Neural crest cell (in vitro differentiated cells): Measurements from ENCODE around the gene GPC6. TPM values are rescaled to one million over a fixed set of nuclear protein-coding genes. Genes with fewer than 3 reads are reported as not detected.

ENCODE experiments used
- DNase-seq: peaks from one replicate; pipeline ENCODE4 v3.0.0; 2021; ENCODE audit warnings: low read depth, mixed read lengths, low spot score
- H3K27ac Mint-ChIP-seq: one replicate; pipeline ENCODE4 v1.8.0; 2021; ENCODE audit warnings: mild to moderate bottlenecking, mixed read lengths; ENCODE audit not compliant: unreplicated experiment
- H3K27me3 Mint-ChIP-seq: 2 replicates; pipeline ENCODE4 v1.8.0; 2021; ENCODE audit warnings: low read depth, mild to moderate bottlenecking, mixed read lengths
- H3K36me3 Mint-ChIP-seq: 2 replicates; pipeline ENCODE4 v1.8.0; 2021; ENCODE audit warnings: low read depth, mild to moderate bottlenecking, mixed read lengths
- H3K4me1 Mint-ChIP-seq: 2 replicates; pipeline ENCODE4 v1.8.0; 2021; ENCODE audit warnings: mixed read lengths
- H3K4me3 Mint-ChIP-seq: one replicate; pipeline ENCODE4 v1.8.0; 2021; ENCODE audit warnings: mild to moderate bottlenecking, mixed read lengths
- H3K9me3 Mint-ChIP-seq: 2 replicates; pipeline ENCODE4 v1.8.0; 2021; ENCODE audit warnings: mixed read lengths
- CTCF ChIP-seq: fragments of 200-600 bp; sonication (generic); conservative IDR thresholded peaks from 2 replicates; pipeline ENCODE4 v1.5.0; 2021; ENCODE audit warnings: antibody characterized with exemption, mild to moderate bottlenecking
- total RNA-seq: library from RNA; stranded (reverse); gene quantifications from 2 replicates; pipeline ENCODE4 v1.2.1, GENCODE V29; 2021

GPC6 gene
- total RNA-seq, 1 donor from 2014 or later: 13.4 TPM

- Mint-ChIP-seq H3K4me1 (peaks cover 33% of the 10 kb centered on the region), H3K4me3 (no peak overlapping the region), H3K27me3 (no peaks in the 10 kb centered on the region), H3K36me3 (no peaks in the 10 kb centered on the region), H3K27ac (no peak overlapping the region), H3K9me3 (peaks cover 4% of the 10 kb centered on the region)
- no peak for TF ChIP-seq CTCF
- DNase-seq: no peak
Measured at GRCh38 chr13:93806861-93807260, 580.3 kb downstream of the GPC6 start.

DNA sequence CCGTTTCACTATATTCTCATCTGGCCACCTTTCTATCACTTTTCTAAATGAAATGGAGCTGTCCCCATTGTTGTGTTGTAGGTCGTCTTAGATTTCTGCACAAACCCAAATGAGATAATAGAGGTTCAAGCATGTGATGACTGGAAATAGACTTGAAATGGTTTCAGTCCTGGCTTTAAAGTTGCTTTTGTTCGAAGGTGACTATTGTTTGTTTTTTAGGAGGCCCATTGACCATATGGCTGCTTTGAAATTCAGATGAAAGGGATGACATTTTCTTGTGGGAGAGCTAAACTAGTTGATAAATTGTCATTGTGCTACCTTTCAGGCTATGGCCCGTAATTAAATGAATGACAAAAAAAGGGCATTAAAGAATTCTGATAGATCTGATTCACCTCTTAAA is 583.7 kb downstream of the GPC6 start:
- Mint-ChIP-seq H3K9me3 (peaks cover 2% of the 10 kb centered on the region), H3K4me1 (peaks cover 34% of the 10 kb centered on the region), H3K4me3 (peak overlapping the region; percentile 56), H3K27ac (peak overlapping the region; percentile 58), H3K27me3 (no peaks in the 10 kb centered on the region), H3K36me3 (no peaks in the 10 kb centered on the region)
- no peak for TF ChIP-seq CTCF
- no peak for DNase-seq

GRCh38 chr13:93811071-93811737 is 584.6 kb downstream of the GPC6 start:
- TF ChIP-seq CTCF: no peak
- peaks cover 34% of the 10 kb centered on the region for H3K4me1 Mint-ChIP-seq
- peaks cover 2% of the 10 kb centered on the region for H3K9me3 Mint-ChIP-seq
- H3K27me3 Mint-ChIP-seq: no peaks in the 10 kb centered on the region
- no peaks in the 10 kb centered on the region for H3K36me3 Mint-ChIP-seq
- no peak overlapping the region for H3K4me3 Mint-ChIP-seq
- no peak for DNase-seq
- H3K27ac Mint-ChIP-seq: peak overlapping the region; percentile 36

GRCh38 chr13:93811738-93812112 is 585.1 kb downstream of the GPC6 start:
- Mint-ChIP-seq H3K27ac (no peak overlapping the region), H3K9me3 (peaks cover 2% of the 10 kb centered on the region), H3K36me3 (no peaks in the 10 kb centered on the region), H3K27me3 (no peaks in the 10 kb centered on the region), H3K4me3 (no peak overlapping the region), H3K4me1 (peaks cover 34% of the 10 kb centered on the region)
- no peak for TF ChIP-seq CTCF
- DNase-seq: no peak

DNA sequence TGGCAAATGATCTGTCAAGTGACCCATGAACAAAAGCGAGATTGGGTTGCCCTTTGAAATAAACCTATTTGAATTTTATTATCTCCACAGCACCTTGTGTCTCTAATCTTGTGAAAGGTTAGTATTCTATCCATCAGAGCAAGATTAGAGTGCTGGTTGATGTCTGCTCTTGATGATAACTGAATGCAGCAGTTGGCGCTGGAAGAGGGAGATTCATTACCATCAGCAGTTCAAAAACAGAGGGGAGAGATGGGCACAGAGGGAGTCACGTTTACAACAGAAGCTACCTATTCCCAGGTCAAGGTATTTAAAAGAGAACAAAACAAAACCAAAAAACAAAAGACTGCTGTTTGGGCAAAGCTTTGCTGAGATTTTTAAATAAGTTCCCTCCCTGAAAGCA is 588.1 kb downstream of the GPC6 start:
- H3K27ac Mint-ChIP-seq: no peak overlapping the region
- no peaks in the 10 kb centered on the region for H3K27me3 Mint-ChIP-seq
- no peak for TF ChIP-seq CTCF
- DNase-seq: no peak
- peaks cover 22% of the 10 kb centered on the region for H3K4me1 Mint-ChIP-seq
- no peak overlapping the region for H3K4me3 Mint-ChIP-seq
- no peaks in the 10 kb centered on the region for H3K36me3 Mint-ChIP-seq
- no peaks in the 10 kb centered on the region for H3K9me3 Mint-ChIP-seq

- H3K4me3 Mint-ChIP-seq: no peak overlapping the region
- H3K9me3 Mint-ChIP-seq: no peaks in the 10 kb centered on the region
- no peak for TF ChIP-seq CTCF
- no peak overlapping the region for H3K27ac Mint-ChIP-seq
- no peak for DNase-seq
- H3K36me3 Mint-ChIP-seq: no peaks in the 10 kb centered on the region
- no peaks in the 10 kb centered on the region for H3K4me1 Mint-ChIP-seq
- no peaks in the 10 kb centered on the region for H3K27me3 Mint-ChIP-seq
Measured at GRCh38 chr13:93818345-93818744, 591.7 kb downstream of the GPC6 start.
